ENCODE measurements around the gene MYH15.

DNA sequence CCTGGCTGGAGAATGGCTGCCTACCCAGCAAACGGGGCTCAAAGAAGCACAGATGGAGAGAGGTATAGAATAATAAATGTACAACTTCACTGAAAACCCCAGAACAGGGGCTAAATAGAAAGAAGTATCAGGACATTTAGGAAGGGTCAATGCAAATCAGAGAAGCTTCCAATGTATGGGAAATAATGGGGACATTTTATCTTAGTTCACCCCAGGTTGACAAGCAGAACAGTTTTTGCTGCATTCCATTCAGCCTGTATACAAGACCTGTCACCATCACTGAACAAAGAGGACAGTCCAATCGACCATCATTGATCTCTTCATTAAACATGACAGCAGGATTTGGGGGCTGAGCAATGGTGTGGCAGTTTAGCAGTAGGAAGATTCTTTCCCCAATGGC, 68.1 kb downstream of the MYH15 start:
- TF ChIP-seq CTCF (IDR thresholded peaks at IDR 0.05), result no peak
- no peak for TF ChIP-seq POLR2AphosphoS5 (IDR thresholded peaks at IDR 0.05; ENCODE audit: low read depth, low read length)
- TF ChIP-seq REST (IDR thresholded peaks at IDR 0.05; ENCODE audit: insufficient read depth in 1 of 2, low read depth in 2 of 2, low read length in 1 of 2), result no peak
- TF ChIP-seq SIN3A (IDR thresholded peaks at IDR 0.05; ENCODE audit: borderline replicate concordance, insufficient read depth, low read depth, low read length), result no peak
